Activated T-helper 1 cell treated with anti-CD3 and anti-CD28 coated beads, Interleukin-12 subunit alpha, Interleukin-12 subunit beta, Interleukin-2, Interleukin-4 antibody, amounts not matched to agents 30 ng/mL and 10 ng/mL and 1 ng/mL, durations not matched to agents 14 hours and 24 hours and 36 hours (primary cell): ENCODE measurements around the gene SCG5. TPM values are rescaled to one million over a fixed set of nuclear protein-coding genes. Genes with fewer than 3 reads are reported as not detected.

Source experiments
- DNase-seq: peaks from one replicate; pipeline ENCODE4 v3.0.0; 2021; ENCODE audit warnings: low spot score
- H3K27ac Mint-ChIP-seq: one replicate; pipeline ENCODE4 v1.8.0; 2021; ENCODE audit warnings: mild to moderate bottlenecking, mixed read lengths
- H3K27me3 Mint-ChIP-seq: one replicate; pipeline ENCODE4 v1.8.0; 2022; ENCODE audit warnings: mild to moderate bottlenecking, moderate library complexity, mixed read lengths; ENCODE audit not compliant: insufficient read depth
- H3K36me3 Mint-ChIP-seq: one replicate; pipeline ENCODE4 v1.8.0; 2021; ENCODE audit warnings: low read depth, mixed read lengths
- H3K4me1 Mint-ChIP-seq: one replicate; pipeline ENCODE4 v1.8.0; 2021; ENCODE audit warnings: low read depth, mixed read lengths
- H3K4me3 Mint-ChIP-seq: one replicate; pipeline ENCODE4 v1.8.0; 2021; ENCODE audit warnings: mild to moderate bottlenecking, moderate library complexity, mixed read lengths
- H3K9me3 Mint-ChIP-seq: one replicate; pipeline ENCODE4 v1.8.0; 2021; ENCODE audit warnings: mixed read lengths
- intact Hi-C: fragments of 100-400 bp; cut with micrococcal nuclease; formaldehyde crosslinking; loops from one replicate; pipeline ENCODE4 v1.15.1; 2024
- total RNA-seq: library from RNA; stranded (reverse); gene quantifications from 2 replicates; pipeline ENCODE4 v1.2.3, GENCODE V29; 2022

The SCG5 gene
- total RNA-seq, 1 donor from 2014 or later, result 1.6 TPM

- Mint-ChIP-seq H3K4me1 (no peaks in the 10 kb centered on the region), H3K36me3 (no peaks in the 10 kb centered on the region), H3K4me3 (no peak overlapping the region), H3K27me3 (peaks cover 32% of the 10 kb centered on the region), H3K9me3 (peaks cover 9% of the 10 kb centered on the region), H3K27ac (no peak overlapping the region)
- intact Hi-C loops, result no loop called here
- DNase-seq, result no peak
Observed at GRCh38 chr15:32729700-32730395, 88.3 kb downstream of the SCG5 start.

- Mint-ChIP-seq H3K4me1 (no peaks in the 10 kb centered on the region), H3K36me3 (no peaks in the 10 kb centered on the region), H3K27me3 (peaks cover 24% of the 10 kb centered on the region), H3K27ac (no peak overlapping the region), H3K4me3 (no peak overlapping the region), H3K9me3 (peaks cover 6% of the 10 kb centered on the region)
- DNase-seq, result no peak
- intact Hi-C loops, result no loop called here
Observed at GRCh38 chr15:32730677-32731654, 89.5 kb downstream of the SCG5 start.

- Mint-ChIP-seq H3K9me3 (no peaks in the 10 kb centered on the region), H3K36me3 (no peaks in the 10 kb centered on the region), H3K27me3 (peaks cover 24% of the 10 kb centered on the region), H3K4me1 (no peaks in the 10 kb centered on the region), H3K27ac (no peak overlapping the region), H3K4me3 (no peak overlapping the region)
- no peak for DNase-seq
- intact Hi-C loops, result no loop called here
Observed at GRCh38 chr15:32732574-32733157, 91.2 kb downstream of the SCG5 start.

GRCh38 chr15:32733281-32733680 lies 91.8 kb downstream of the SCG5 start:
- no peak overlapping the region for H3K4me3 Mint-ChIP-seq
- no peak overlapping the region for H3K27ac Mint-ChIP-seq
- DNase-seq, result no peak
- intact Hi-C loops, result no loop called here
- H3K36me3 Mint-ChIP-seq, result no peaks in the 10 kb centered on the region
- H3K27me3 Mint-ChIP-seq, result peaks cover 24% of the 10 kb centered on the region
- no peaks in the 10 kb centered on the region for H3K4me1 Mint-ChIP-seq
- H3K9me3 Mint-ChIP-seq, result no peaks in the 10 kb centered on the region

- no peak for DNase-seq
- H3K4me3 Mint-ChIP-seq, result no peak overlapping the region
- H3K4me1 Mint-ChIP-seq, result no peaks in the 10 kb centered on the region
- H3K27me3 Mint-ChIP-seq, result peaks cover 20% of the 10 kb centered on the region
- no peaks in the 10 kb centered on the region for H3K9me3 Mint-ChIP-seq
- intact Hi-C loops, result no loop called here
- H3K36me3 Mint-ChIP-seq, result no peaks in the 10 kb centered on the region
- no peak overlapping the region for H3K27ac Mint-ChIP-seq
Observed at GRCh38 chr15:32735989-32736700, 94.6 kb downstream of the SCG5 start.

GRCh38 chr15:32736701-32737061 lies 95.2 kb downstream of the SCG5 start:
- H3K4me3 Mint-ChIP-seq, result no peak overlapping the region
- H3K27ac Mint-ChIP-seq, result no peak overlapping the region
- peaks cover 20% of the 10 kb centered on the region for H3K27me3 Mint-ChIP-seq
- DNase-seq, result no peak
- intact Hi-C loops, result no loop called here
- no peaks in the 10 kb centered on the region for H3K9me3 Mint-ChIP-seq
- H3K4me1 Mint-ChIP-seq, result no peaks in the 10 kb centered on the region
- H3K36me3 Mint-ChIP-seq, result no peaks in the 10 kb centered on the region

GRCh38 chr15:32737304-32737703 lies 95.8 kb downstream of the SCG5 start:
- Mint-ChIP-seq H3K4me3 (no peak overlapping the region), H3K36me3 (no peaks in the 10 kb centered on the region), H3K9me3 (no peaks in the 10 kb centered on the region), H3K27ac (no peak overlapping the region), H3K4me1 (no peaks in the 10 kb centered on the region), H3K27me3 (peaks cover 19% of the 10 kb centered on the region)
- intact Hi-C loops, result no loop called here
- DNase-seq, result no peak

- Mint-ChIP-seq H3K36me3 (no peaks in the 10 kb centered on the region), H3K4me3 (no peak overlapping the region), H3K4me1 (no peaks in the 10 kb centered on the region), H3K27ac (no peak overlapping the region), H3K27me3 (peaks cover 15% of the 10 kb centered on the region), H3K9me3 (no peaks in the 10 kb centered on the region)
- intact Hi-C loops, result no loop called here
- DNase-seq, result no peak
Observed at GRCh38 chr15:32738666-32739065, 97.2 kb downstream of the SCG5 start.

- H3K27me3 Mint-ChIP-seq, result peaks cover 15% of the 10 kb centered on the region
Observed at GRCh38 chr15:32739522-32740063, 98.1 kb downstream of the SCG5 start.

GRCh38 chr15:32743411-32744140 lies 102.1 kb downstream of the SCG5 start:
- H3K4me3 Mint-ChIP-seq, result no peak overlapping the region
- H3K9me3 Mint-ChIP-seq, result no peaks in the 10 kb centered on the region
- intact Hi-C loops, result no loop called here
- H3K4me1 Mint-ChIP-seq, result no peaks in the 10 kb centered on the region
- H3K27me3 Mint-ChIP-seq, result peaks cover 15% of the 10 kb centered on the region
- no peaks in the 10 kb centered on the region for H3K36me3 Mint-ChIP-seq
- no peak for DNase-seq
- H3K27ac Mint-ChIP-seq, result no peak overlapping the region

More at GRCh38 chr15:32739522-32740063, 98.1 kb downstream of the SCG5 start:
- no peak overlapping the region for H3K4me3 Mint-ChIP-seq
- H3K27ac Mint-ChIP-seq, result no peak overlapping the region
- H3K4me1 Mint-ChIP-seq, result no peaks in the 10 kb centered on the region
- H3K9me3 Mint-ChIP-seq, result no peaks in the 10 kb centered on the region
- no peak for DNase-seq
- H3K36me3 Mint-ChIP-seq, result no peaks in the 10 kb centered on the region
- intact Hi-C loops, result no loop called here

GRCh38 chr15:32746116-32746857 lies 104.8 kb downstream of the SCG5 start:
- no peak for DNase-seq
- intact Hi-C loops, result no loop called here
- no peak overlapping the region for H3K27ac Mint-ChIP-seq
- no peaks in the 10 kb centered on the region for H3K9me3 Mint-ChIP-seq
- H3K4me1 Mint-ChIP-seq, result no peaks in the 10 kb centered on the region
- peaks cover 15% of the 10 kb centered on the region for H3K27me3 Mint-ChIP-seq
- no peaks in the 10 kb centered on the region for H3K36me3 Mint-ChIP-seq
- H3K4me3 Mint-ChIP-seq, result no peak overlapping the region
